Measurements from ENCODE around the gene HYI. TPM values are rescaled to one million over a fixed set of nuclear protein-coding genes. Genes with fewer than 3 reads are reported as not detected.

The HYI gene
- total and polyA plus RNA-seq, 2 experiments from 2014 or later: 14.3 to 18.9 TPM

DNA sequence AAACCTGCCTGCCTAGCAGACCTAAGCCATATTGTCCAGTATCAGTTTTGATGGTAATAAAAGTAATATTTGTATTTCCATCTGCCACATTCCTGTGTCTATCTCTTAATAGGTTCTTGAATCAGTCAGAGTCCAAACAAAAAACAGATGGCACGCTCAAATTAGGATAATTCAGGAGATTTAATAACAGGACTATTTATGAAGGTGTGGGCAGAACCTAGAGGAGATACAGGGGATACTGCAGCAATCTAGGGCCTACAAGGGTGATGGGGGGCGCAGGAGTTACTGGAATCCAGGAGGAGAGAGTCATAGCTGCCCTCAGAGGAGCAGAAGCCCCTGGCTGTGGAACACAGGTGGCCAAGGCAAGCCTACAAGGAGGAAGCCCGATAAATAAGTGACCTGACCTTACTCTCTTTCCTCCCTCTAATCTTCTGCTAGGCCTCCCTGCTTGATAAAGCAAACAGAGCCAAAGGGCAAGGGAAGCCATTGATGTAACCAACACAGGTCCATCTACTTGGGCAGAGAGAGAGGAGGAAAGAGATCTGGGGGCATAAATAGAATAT, 11.9 kb upstream of the HYI start:
- no peak overlapping the region for H3K27ac Mint-ChIP-seq
- TF ChIP-seq ZNF331 (CRISPR knock-in tag; IDR thresholded peaks at IDR 0.05; ENCODE audit: low read depth) (no peak), NANOG (IDR thresholded peaks at IDR 0.05; ENCODE audit: borderline replicate concordance) (no peak), CREB1 (CRISPR knock-in tag; IDR thresholded peaks at IDR 0.05; ENCODE audit: low read depth) (no peak), JUNB (IDR thresholded peaks at IDR 0.05; ENCODE audit: unreplicated experiment) (no peak), REST (IDR thresholded peaks at IDR 0.05; ENCODE audit: unreplicated experiment) (no peak), EZH2phosphoT487 (IDR thresholded peaks at IDR 0.05; ENCODE audit: unreplicated experiment) (no peak)
- no peak overlapping the region for H3K4me2 ChIP-seq
- H3K27ac ChIP-seq (ENCODE audit: low read depth): no peak overlapping the region
- no peaks in the 10 kb centered on the region for H3K79me2 ChIP-seq (replicated peaks; ENCODE audit: insufficient read depth)
- H3K4me3 Mint-ChIP-seq: no peak overlapping the region
- H3F3A ChIP-seq (replicated peaks; ENCODE audit: low read depth): no peaks in the 10 kb centered on the region
- H2AFZ ChIP-seq: no peak overlapping the region
- no peak overlapping the region for H3K4me3 ChIP-seq
- H3K27me3 Mint-ChIP-seq (ENCODE audit: insufficient read depth, low read depth, poor library complexity): peaks cover 4% of the 10 kb centered on the region
- no peaks in the 10 kb centered on the region for H3K36me3 ChIP-seq (ENCODE audit: insufficient read depth)
- ATAC-seq: no peak
- H3K27me3 ChIP-seq (ENCODE audit: insufficient read depth): no peaks in the 10 kb centered on the region
- no peaks in the 10 kb centered on the region for H4K20me1 ChIP-seq (replicated peaks; ENCODE audit: insufficient read depth)
- no peaks in the 10 kb centered on the region for H3K9me3 Mint-ChIP-seq
- H3K4me1 ChIP-seq (ENCODE audit: insufficient read depth): no peaks in the 10 kb centered on the region
- no peaks in the 10 kb centered on the region for H3K9me2 ChIP-seq (ENCODE audit: insufficient read depth)
- H3K4me1 Mint-ChIP-seq: no peaks in the 10 kb centered on the region
- H3K36me3 Mint-ChIP-seq (ENCODE audit: low read depth): no peaks in the 10 kb centered on the region
- no peak for DNase-seq (ENCODE audit: low spot score)

- H3K9me3 Mint-ChIP-seq: no peaks in the 10 kb centered on the region
- DNase-seq (ENCODE audit: low spot score) (no peak), ATAC-seq (no peak)
- no peaks in the 10 kb centered on the region for H3K36me3 ChIP-seq (ENCODE audit: insufficient read depth)
- no peaks in the 10 kb centered on the region for H3K79me2 ChIP-seq (replicated peaks; ENCODE audit: insufficient read depth)
- H3K4me2 ChIP-seq: no peak overlapping the region
- H2AFZ ChIP-seq: no peak overlapping the region
- no peaks in the 10 kb centered on the region for H4K20me1 ChIP-seq (replicated peaks; ENCODE audit: insufficient read depth)
- H3K9me2 ChIP-seq (ENCODE audit: insufficient read depth): no peaks in the 10 kb centered on the region
- peaks cover 4% of the 10 kb centered on the region for H3K27me3 Mint-ChIP-seq (ENCODE audit: insufficient read depth, low read depth, poor library complexity)
- H3K4me3 ChIP-seq: no peak overlapping the region
- no peak overlapping the region for H3K4me3 Mint-ChIP-seq
- H3K27ac ChIP-seq (ENCODE audit: low read depth): no peak overlapping the region
- H3K36me3 Mint-ChIP-seq (ENCODE audit: low read depth): no peaks in the 10 kb centered on the region
- H3K27ac Mint-ChIP-seq: no peak overlapping the region
- no peaks in the 10 kb centered on the region for H3F3A ChIP-seq (replicated peaks; ENCODE audit: low read depth)
- no peaks in the 10 kb centered on the region for H3K4me1 Mint-ChIP-seq
- H3K4me1 ChIP-seq (ENCODE audit: insufficient read depth): no peaks in the 10 kb centered on the region
- no peaks in the 10 kb centered on the region for H3K27me3 ChIP-seq (ENCODE audit: insufficient read depth)
- TF ChIP-seq JUNB (IDR thresholded peaks at IDR 0.05; ENCODE audit: unreplicated experiment): no peak
- no peak for TF ChIP-seq ZNF331 (CRISPR knock-in tag; IDR thresholded peaks at IDR 0.05; ENCODE audit: low read depth)
- TF ChIP-seq, protein P1, sequence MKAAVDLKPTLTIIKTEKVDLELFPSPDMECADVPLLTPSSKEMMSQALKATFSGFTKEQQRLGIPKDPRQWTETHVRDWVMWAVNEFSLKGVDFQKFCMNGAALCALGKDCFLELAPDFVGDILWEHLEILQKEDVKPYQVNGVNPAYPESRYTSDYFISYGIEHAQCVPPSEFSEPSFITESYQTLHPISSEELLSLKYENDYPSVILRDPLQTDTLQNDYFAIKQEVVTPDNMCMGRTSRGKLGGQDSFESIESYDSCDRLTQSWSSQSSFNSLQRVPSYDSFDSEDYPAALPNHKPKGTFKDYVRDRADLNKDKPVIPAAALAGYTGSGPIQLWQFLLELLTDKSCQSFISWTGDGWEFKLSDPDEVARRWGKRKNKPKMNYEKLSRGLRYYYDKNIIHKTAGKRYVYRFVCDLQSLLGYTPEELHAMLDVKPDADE (IDR thresholded peaks at IDR 0.05): no peak
- TF ChIP-seq ZNF114 (CRISPR knock-in tag; IDR thresholded peaks at IDR 0.05): no peak
- TF ChIP-seq REST (IDR thresholded peaks at IDR 0.05; ENCODE audit: unreplicated experiment): no peak
- TF ChIP-seq CREB1 (CRISPR knock-in tag; IDR thresholded peaks at IDR 0.05; ENCODE audit: low read depth): no peak
- no peak for TF ChIP-seq POLR2AphosphoS5 (IDR thresholded peaks at IDR 0.05; ENCODE audit: low read depth)
- TF ChIP-seq CTCF (conservative IDR thresholded peaks at IDR 0.05; ENCODE audit: low read depth in 2 of 2): no peak
These were observed 11.2 kb upstream of the HYI start for GRCh38 chr1:43464681-43465504.
